Left hindlimb (tissue), 1 donor: ENCODE results near the gene PRRX1.

Experiments used
- DNase-seq: peaks from one replicate; pipeline ENCODE4 v3.0.0-alpha.2; 2018

The PRRX1 gene

DNA sequence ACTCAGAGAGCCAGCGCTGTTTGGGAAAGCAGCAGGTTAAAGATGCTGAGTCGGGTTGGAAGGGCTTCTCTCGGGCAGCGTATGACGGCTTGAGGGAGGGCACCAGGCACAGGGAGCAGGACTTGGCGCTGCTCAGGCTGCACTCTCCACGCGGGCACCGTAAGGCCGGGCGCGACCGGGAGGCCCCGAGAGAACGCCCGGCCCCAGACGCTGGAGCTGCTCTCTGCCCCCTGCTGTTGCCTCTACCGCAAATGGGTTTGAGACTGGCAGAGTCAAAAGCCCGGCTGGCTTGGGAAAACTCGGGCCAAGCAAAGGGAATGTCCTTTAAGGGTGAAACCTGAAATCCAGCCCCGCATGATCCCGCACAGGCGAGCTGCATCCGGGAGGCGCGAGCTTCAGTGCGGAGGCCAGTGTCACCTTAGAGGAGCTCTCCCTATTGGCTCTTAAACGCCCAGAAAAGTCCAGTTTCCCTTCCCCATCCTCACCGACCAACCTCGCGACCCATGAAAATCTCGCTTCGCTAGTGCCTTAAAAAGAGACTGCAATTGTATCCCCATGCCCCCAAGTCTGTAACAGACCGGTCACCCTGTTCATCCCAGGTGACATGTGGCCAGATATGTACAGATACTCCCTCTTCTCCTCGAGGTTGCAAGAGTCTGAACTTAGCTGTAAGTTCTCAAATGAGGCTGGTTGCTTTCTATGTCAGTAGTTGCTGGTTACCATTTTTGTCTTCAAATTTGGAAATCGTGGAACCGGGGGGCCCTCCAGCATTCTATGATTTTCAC lies 1.1 kb downstream of the PRRX1 start:
- DNase-seq, result peak; percentile 51

DNA sequence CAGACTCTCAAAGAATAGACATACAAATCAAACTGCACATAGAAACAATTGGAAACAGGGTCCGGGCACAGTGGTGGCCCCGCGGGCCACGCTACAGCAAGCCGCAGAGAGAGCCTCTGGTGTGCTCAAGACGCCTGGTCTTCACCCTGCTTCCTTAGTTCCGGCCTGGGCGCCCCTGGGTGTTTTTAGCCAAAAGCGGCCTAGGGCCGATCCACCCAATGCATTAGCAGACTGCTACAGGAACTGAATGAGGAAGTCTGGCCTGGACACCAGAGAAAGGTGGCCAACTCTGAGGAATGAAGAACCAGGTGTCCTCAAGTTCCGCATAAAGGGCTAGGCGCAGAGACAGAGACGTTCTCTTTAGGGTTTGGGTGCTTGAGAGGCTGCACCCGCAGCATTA lies 1.7 kb downstream of the PRRX1 start:
- DNase-seq, result peak; percentile 49

DNA sequence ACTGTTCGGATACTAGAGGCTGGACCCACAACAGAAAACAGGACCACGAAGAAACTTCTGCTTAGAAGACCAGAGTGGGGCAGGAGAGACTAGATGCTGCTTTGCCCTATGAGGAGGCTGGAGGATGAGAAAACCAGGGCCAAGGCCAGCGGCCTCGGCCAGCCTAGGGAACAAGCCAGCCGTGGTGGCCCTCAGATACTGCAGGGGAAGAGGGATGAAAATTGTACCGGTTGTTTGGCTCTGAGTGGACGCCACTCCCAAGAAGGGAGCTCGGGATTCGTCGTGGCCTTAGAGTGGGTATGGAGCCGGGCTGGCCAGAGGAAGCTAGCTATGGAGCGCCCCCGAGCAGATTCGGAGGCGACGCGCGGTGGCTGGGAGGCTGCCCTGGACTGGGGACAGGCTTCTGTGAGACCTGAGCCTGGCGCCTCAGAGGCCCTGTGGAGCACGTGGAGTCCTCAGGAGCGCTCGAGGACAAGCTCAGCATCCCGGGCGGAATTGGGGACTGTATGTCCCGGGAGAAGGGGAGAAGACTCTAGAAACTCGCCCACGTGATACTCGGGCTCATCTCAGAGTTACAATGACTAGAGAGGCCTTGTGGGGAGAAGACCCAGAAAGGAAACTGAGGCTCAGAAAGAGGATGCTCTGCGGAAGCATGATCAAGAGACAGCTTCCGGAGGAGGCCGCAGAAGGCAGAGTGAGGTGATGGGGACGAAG lies 2.8 kb downstream of the PRRX1 start:
- peak; percentile 70 for DNase-seq

DNA sequence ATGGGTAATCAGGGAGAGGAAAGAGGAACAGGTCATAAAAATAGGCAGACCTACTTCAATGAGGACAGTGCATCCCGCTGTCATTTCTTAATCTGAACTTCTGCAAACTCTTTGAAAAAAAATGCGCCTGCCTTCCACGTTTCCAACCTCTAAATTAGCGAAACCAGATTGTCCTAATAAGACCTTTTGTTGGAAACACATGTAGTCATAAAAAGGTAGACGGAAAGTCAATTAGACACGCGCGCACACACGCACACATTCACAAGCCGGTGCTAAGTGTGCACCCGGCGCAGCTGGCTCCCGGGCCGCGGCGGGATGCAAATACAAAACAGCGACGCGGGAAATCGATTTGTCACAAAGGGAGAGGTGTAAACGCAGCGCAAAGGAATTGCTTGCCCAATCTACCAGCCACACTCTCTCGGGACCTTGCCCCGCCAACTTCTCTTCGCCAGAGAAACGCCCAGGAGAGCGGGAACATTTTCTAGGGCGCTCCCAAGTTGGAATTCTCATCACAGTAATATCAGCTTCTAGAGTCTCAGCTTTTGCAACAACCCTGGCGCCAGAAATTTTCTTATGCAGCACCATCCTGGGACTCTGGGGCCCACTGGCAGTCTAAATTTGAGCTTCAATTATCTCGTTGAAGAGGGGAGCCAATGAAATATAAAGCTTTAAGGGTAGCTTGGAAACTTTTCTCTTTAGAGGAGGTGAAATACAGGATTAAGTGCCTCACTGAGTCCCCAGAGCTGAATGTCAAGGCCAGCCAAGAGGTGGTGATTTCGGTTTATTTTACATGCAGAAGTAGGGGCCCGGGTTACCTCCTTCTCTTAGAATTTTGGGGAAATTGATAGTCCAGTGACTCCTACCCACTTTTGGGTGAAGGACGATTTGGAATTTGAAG lies 4.5 kb downstream of the PRRX1 start:
- DNase-seq, result peak; percentile 53

DNA sequence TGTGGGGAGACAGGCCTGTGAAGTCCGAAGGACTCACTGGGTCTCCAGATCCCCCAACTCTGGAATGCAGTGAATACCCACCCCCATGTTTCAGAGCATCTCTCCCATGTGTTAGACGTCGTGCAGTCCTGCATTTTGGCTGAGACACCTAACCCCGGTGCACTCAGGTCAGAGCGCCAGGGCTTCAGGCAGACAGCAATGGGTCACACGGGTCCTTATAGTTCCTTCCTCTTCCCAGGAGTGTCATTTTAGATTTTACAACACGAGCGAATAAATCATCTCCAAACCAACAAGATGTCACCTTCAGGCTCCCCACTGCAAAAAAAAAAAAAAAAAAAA lies 5.1 kb downstream of the PRRX1 start:
- DNase-seq, result peak; percentile 58

DNA sequence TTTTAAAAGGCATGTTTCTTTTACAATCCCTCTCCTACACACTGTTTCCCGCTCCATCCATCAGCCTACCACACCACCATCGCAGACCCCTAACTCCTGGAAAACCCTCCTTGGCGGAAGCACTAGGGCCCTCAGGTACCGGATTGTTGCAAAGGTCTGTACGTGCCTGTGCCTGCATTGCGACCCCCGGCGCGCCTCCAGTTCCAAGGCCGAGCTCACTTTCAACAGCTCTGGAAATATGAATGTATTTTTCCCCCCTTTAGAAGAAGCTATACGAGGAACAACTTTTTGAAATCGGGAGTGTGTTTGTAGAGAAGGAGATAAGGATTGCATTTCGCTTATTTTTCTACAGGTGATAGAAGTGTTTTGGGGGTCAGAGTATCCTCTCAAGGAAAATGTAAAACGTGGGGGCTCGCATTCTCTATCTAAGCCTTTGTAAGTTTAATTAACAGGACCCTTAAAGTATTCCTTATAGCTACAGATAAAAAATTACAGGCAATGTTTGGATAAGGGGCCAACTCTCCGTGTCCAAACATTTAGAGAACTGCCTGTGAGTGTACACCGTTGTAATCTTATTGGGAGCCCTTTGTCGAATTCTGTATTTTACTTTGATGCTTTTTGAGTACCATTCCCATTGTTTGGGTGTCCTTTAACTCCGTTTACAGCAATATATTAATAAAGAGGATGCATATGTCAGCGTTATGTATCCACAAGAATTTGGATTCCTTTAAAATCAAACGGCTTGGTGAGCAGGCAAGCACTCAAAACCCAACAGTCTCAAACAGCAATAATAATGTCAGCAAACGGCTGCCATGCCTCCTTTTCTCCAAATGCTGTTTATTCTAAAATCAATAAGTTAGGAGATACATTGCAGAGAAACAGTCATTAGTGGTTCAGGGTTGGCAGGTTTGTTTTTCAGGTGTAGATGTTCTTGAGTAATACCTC lies 5.9 kb downstream of the PRRX1 start:
- DNase-seq, result no peak

DNA sequence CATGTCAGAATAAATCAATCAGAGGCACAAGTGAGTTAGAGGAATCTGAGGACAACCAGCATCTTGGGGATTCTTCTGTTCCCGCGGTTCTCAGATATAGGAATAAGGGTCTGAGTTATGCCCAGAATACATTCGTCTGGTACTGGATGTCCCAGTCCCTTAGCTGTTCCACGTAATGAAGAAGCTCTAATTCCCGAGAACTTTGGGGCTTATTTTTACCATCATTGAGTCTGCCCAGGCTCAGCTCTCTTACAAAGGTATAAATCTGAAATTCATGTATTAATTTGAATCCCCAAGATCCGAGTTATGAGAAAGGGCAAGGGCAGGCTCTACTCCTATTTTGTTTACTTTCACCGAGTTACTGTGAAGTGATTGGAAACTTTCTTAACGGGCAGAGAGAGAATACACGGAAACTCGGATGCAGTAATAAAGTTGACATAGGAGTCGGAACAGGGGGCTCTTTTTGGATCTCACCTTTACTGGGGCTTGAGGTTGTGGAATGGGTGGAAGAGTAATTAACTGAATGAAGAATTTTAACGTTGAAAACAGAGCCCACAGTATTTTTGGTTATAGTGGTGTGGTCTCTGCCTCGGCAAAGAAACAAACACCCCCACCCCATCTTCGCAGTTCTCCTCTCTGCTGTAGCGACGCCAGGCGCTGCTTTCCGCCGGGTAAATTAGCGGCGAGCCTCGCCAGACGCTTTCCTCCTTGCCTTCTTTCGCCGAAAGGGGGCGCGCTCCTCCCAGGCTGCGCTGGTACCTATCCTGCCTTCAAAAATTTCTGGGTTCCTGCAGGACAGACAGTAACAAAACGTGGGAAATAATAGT lies 7.1 kb downstream of the PRRX1 start:
- DNase-seq, result peak; percentile 84

DNA sequence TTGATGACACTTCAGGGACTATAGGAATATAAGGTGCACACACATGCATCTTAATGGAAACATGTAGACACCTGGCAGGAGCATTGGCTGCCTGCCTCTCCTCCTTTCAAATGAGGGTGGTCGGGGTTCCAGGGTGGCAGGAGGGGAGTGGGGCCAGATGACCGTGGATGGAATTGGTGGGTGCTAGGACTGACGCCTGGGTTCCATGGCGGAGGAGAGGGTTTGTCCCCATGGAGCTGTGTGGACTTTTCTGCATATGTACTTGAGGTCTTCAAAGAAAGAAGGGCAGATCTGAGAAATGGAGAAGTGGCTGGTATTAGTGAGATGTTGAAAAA lies 7.7 kb downstream of the PRRX1 start:
- DNase-seq, result no peak

DNA sequence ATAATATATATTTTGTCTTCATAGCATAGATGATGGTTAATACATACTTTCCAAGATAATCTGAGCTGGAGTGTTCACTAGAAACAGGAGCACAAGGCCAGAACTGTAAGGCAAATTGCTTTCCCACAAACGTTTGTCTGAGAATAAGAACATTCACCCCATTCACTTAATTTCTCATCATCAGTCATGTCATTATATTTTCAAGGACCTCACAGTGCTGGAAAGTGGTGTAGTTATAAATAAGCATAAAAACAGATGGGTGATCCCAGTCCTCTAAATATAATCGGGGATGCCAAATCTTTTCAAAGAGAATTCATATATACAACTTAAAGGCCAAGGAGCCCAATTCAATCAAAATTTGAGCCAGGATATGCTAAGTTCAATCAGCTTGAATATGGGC lies 8.4 kb downstream of the PRRX1 start:
- DNase-seq, result no peak

DNA sequence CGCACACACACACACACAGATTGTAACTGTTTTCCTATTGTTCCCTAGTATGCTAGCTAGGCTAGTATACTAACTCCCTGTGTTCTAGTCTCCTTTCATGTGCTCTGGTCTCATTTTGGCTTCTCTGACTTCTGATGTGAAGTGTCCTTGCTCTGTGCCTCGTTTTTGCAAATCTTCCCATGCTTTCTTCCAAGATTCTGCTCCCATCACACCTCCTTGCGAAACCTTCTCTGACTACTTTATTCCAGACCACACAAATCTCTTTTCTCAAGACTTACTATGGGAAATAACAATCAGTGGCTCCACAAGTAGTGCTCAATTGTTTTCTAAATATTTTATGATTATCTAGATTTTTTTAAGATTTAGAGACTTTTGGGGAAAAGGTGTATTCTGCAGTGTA lies 10.3 kb downstream of the PRRX1 start:
- DNase-seq, result no peak

DNA sequence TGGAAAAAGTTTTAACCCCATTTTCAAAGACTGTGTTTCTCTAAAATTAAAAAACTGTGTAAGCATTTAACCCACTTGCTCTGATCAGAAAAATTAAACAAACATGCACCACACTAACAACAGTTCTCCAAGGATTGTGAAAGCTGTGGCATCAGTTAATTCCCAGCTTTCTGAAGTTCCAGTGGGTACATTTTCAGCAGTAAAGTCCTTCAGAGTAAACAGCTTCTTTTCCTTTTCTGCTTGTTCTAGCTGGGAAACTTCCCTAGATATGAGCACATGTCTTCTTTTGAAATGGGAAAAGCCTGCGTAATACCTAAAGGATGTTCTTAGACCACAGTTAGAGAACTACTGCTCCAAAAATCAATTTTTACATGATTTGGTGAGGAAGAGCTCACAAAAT lies 11.1 kb downstream of the PRRX1 start:
- DNase-seq, result no peak

DNA sequence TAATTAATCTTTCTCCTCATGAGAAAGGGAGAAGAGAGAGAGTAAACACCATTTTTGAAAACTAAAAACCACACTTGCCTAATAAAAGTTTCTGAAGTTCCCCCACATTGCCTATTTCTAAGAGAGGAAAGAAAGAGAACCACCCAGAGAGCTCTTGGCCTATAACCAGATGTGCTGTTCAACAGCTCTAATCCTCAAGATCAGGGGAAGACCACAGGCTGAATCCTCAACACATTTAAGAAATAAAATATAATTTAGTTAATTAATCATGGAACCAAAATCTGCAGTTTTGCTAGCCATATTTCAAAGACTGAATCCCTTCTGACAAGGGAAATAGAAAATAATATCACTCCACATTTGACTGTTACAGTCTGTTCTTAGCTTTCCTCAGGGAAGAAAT lies 11.9 kb downstream of the PRRX1 start:
- no peak for DNase-seq

DNA sequence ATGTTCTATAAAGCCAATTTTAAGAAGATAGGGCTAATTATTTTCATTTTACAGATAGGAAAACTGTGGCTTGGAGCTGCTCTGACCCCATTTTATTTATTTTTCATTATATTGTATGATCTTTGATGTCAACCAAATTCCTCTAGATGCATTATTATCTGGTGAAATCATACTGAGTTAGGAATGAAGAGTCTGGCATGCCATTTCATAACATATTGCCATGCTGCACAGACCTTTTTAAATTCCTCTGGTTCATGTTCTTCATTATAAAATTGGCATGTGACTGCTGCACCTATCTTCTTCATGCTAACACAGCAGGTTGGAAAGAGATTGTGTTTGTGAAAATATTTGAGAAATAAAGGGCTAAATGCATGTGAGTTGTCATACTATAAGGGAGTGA lies 12.7 kb downstream of the PRRX1 start:
- no peak for DNase-seq

DNA sequence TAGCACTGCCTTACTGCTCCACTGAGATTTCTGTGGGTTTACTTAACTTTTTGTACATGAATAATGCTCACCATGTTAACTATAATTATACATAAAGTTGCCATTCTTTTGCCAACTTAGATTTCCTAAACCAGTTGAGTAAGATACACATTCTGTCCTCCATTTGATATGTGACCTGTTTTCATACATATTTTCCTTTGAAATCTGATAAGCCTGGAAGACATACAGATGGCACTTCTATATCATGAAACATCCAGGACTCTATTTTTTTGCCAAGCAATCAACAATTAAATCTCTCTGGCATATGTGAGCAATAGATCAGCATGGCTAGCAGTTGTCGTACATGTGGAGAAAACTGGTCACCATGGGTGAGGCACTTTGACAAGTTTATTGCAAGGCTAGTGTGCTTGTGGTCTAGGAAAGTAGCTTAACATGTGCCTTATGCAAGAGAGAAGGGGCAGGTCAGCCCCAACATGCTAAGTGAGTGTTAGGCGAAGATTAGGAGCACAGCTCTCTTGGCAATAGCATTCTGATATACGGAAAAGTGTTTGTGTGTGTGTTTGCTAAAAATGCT lies 14.2 kb downstream of the PRRX1 start:
- DNase-seq, result no peak

DNA sequence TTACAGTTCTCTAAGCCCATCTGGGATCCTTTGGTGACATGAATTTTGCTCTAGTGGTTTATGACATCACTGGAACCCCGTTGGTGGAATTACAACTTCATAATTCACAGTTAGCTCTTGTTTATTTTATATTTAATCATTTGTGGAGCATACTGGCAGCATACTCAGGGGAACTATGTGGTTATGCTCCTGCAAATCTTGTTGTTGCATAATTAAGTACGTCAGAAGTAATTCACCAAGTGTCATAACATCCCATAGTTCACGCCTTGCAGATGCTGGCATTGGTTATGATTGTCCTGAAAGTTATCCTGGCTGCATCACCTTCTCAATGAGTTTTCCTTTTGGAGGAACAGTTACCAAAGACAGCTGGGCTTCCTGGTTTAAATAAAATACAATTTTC lies 16.5 kb downstream of the PRRX1 start:
- no peak for DNase-seq

DNA sequence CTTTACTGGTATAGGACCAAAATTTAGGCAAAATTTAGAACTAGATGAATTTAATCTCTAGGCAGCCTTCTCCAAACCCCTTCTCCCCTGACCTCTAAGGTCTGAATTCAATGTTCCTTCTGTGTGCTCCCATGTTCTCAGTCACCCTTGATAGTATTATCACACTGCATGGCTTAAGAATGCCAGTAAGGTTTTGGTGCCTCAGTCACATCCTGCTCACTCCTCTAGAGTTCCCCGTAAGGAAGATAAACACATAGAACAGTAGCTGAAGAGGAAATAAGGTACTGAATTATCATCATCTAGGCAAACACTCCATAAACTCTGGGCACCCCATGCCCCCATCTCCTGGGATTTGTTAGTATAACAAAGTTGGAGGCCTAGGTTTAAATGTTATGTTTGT lies 18.2 kb downstream of the PRRX1 start:
- DNase-seq, result no peak

DNA sequence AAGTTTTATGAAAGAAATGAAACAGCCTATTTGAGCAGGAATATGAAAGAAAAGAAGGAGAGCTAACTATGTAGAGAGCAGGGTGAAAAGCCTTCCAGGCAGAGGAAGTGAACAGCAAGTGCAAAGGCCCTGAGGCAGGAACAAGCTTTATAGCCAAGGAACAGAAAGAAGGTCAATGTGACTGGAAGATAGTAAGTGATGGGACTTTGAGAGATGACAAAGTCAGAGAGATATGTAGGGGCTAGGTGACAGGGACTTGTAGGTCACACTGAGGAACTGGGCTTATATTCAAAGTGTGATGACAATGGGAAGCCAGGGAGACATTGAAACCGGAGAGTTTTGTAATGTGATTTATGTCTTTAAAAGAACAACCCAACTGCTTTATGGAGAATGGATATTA lies 18.9 kb downstream of the PRRX1 start:
- DNase-seq, result no peak

DNA sequence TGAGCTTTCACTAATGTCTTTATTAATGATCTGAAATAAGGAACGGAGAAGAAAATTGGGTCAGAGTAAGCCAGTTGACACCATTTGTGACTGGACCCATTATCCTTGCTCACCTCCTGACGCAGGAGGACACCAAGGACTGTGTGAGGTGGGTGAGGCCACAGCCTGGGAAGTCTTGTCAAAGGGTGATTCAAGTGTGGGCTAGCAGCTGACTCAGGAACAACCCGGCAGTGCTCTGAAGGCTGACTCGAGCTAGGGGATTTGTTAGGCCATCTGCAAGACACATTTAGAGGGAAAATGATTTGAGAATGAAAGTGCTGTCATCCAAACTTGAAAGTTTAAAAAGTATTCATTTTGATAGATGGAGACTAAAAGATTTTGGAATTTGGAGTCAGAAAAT lies 21.2 kb downstream of the PRRX1 start:
- no peak for DNase-seq

DNA sequence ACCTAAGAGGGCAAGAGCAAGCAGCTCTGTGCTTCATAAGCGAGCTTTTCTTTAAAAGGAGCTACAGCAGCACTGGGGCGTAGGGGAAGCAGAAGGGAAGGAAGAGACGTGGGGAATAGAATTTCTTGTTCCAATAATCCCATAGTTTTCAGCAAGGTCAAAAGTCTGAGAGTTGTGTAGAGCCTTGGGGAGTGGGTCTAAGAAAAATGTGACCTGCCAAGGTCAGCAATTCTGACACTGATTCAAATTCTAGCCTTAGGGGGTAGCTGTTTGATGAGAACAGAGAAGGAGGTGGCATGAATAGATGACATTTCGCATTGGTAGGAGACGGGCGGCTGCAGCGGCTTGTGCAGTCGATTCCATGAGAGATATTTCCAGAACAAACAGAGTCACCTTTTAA lies 22.4 kb downstream of the PRRX1 start:
- DNase-seq, result no peak

DNA sequence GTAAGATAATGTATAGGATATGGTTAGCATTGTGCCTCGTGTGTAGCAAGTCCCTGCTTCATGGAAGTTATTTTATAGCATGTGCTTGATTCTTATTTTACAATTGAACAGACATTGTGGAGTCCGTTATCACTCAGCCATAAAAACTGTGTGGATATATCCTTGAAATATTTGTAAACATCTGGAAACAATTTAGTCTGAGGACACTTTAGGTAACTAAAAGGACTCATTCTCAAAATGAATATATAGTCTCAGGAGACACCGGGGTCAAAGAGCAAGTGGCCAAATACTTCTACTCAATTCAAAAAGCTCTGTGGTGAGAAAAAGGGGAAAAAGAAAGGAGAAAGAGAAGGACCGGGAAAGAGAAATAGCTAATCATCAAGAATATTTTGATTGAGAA lies 23.7 kb downstream of the PRRX1 start:
- no peak for DNase-seq

DNA sequence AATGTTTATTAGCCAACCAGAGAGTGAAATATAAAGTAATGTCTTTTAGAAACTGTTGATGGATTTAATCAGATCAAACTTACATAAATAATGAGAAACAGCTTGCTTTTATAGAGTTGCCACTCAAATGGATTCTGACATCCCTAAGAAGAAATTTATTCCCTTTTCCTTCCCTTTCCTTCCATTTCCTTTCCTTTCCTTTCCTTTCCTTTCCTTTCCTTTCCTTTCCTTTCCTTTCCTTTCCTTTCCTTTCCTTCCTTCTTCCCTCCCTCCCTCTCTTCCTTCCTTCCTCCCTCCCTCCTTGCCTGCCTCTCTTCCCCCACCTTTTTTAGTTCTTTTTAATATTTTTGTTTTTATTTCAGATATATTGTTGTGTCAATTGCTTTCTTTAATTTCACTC lies 27.3 kb downstream of the PRRX1 start:
- DNase-seq, result no peak
